ENCODE data around the gene PCK1. TPM values are rescaled to one million over a fixed set of nuclear protein-coding genes. Genes with fewer than 3 reads are reported as not detected.

PCK1 gene
- total and polyA plus RNA-seq, 4 donors = 8.9 to 532 (median 314) TPM

GRCh38 chr20:57617079-57617795, 56.3 kb downstream of the PCK1 start:
- Histone ChIP-seq H3K27ac (ENCODE audit: low read depth in 1 of 2, low read length in 2 of 2) (no peak overlapping the region), H3K9ac (ENCODE audit: low read depth in 1 of 2, low read length in 2 of 2) (no peak overlapping the region), H3K9me3 (ENCODE audit: control insufficient read depth in 4 of 4, low read length in 3 of 4) (no peaks in the 10 kb centered on the region), H3K4me3 (ENCODE audit: low read depth in 1 of 3, low read length in 3 of 3) (no peak overlapping the region), H3K36me3 (ENCODE audit: control insufficient read depth in 4 of 4, insufficient read depth in 3 of 4, low read depth in 1 of 4, low read length in 3 of 4) (no peaks in the 10 kb centered on the region), H3K27me3 (ENCODE audit: control insufficient read depth in 4 of 4, insufficient read depth in 4 of 4, low read length in 3 of 4) (no peaks in the 10 kb centered on the region), H3K4me1 (ENCODE audit: control insufficient read depth in 4 of 4, insufficient read depth in 4 of 4, low read length in 3 of 4) (no peaks in the 10 kb centered on the region)
- no peak for TF ChIP-seq RAD21 (IDR thresholded peaks at IDR 0.05)
- no peak for TF ChIP-seq TAF1 (conservative IDR thresholded peaks at IDR 0.05)
- no peak for TF ChIP-seq HNF4A (conservative IDR thresholded peaks at IDR 0.05)
- TF ChIP-seq ZBTB33 (IDR thresholded peaks at IDR 0.05) = no peak
- no peak for TF ChIP-seq FOXA2 (IDR thresholded peaks at IDR 0.05)
- no peak for TF ChIP-seq FOXA1 (IDR thresholded peaks at IDR 0.05)
- TF ChIP-seq SP1 (IDR thresholded peaks at IDR 0.05) = no peak
- no peak for DNase-seq (ENCODE audit: low spot score)
- 75% methylated on average over 6 of the region's 6 CpGs for WGBS

Other genes starting within 250 kb of the PCK1 start
- not detected for gene SPO11, start 231.3 kb upstream of the PCK1 start, total RNA-seq
- not detected for gene SPO11, start 231.3 kb upstream of the PCK1 start, polyA plus RNA-seq
- 10 to 100 TPM; 15.1 to 15.5 TPM for gene RAE1, start 209.9 kb upstream of the PCK1 start, total RNA-seq
- gene RAE1, start 209.9 kb upstream of the PCK1 start, polyA plus RNA-seq = 10 to 100 TPM in 1 of 2 donors, 1 to 10 TPM in 1; 10.0 to 12.0 TPM
- 100 to 1,000 TPM in 1 of 2 donors, 1 to 10 TPM in 1; 4.4 to 258 TPM for gene RBM38, start 169.7 kb upstream of the PCK1 start, total RNA-seq
- gene RBM38, start 169.7 kb upstream of the PCK1 start, polyA plus RNA-seq = 1 to 10 TPM; 1.4 to 7.7 TPM
- gene CTCFL, start 36.0 kb upstream of the PCK1 start, total RNA-seq = under 1 TPM; 0.05 to 0.08 TPM
- gene CTCFL, start 36.0 kb upstream of the PCK1 start, polyA plus RNA-seq = under 1 TPM in 1 of 2 donors, not detected in 1; 0.08 TPM
- gene ZBP1, start 59.3 kb downstream of the PCK1 start, total RNA-seq = under 1 TPM; 0.14 to 0.42 TPM
- gene ZBP1, start 59.3 kb downstream of the PCK1 start, polyA plus RNA-seq = under 1 TPM; 0.06 to 0.13 TPM
- 1 to 10 TPM in 1 of 2 donors, under 1 TPM in 1; 0.61 to 1.5 TPM for gene PMEPA1, start 148.9 kb downstream of the PCK1 start, total RNA-seq
- 1 to 10 TPM in 1 of 2 donors, under 1 TPM in 1; 0.79 to 1.5 TPM for gene PMEPA1, start 148.9 kb downstream of the PCK1 start, polyA plus RNA-seq